COR-L47 (cell line): ENCODE data around the gene DENND6B.
"Not testable (repeated sequence)": the region's sequence is repeated elsewhere in the genome, so short reads cannot be mapped to it uniquely, and the experiment has no call there.

Source experiments
- DNase-seq: peaks from one replicate; lab custom pipeline; 2025; lab: John Stamatoyannopoulos, UW

Gene DENND6B

GRCh38 chr22:50338860-50339462 lies 12.1 kb upstream of the DENND6B start:
- no peak for DNase-seq

DNA sequence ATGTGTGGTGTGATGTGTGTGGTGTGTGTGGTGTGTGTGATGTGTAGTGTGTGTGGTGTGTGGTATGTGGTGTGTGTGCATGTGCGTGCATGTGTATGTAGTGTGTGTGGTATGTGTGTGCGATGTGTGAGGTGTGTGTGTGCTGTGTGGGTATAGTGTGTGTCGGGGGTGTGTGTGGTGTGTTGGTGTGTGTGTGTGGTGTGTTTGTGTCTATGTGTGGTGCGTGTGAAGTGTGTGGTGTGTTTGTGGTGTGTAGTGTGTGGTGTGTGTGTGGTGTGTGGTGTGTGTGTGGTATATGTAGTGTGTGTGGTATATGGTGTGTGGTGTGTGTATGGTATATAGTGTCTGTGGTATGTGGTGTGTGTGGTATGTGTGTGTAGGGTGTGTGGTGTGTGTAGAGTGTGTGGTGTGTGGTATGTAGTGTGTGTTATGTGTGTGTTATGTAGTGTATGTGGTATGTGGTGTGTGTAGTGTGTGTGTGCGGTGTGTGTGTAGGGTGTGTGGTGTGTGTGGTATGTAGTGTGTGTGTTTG lies 11.3 kb upstream of the DENND6B start:
- no peak for DNase-seq

DNA sequence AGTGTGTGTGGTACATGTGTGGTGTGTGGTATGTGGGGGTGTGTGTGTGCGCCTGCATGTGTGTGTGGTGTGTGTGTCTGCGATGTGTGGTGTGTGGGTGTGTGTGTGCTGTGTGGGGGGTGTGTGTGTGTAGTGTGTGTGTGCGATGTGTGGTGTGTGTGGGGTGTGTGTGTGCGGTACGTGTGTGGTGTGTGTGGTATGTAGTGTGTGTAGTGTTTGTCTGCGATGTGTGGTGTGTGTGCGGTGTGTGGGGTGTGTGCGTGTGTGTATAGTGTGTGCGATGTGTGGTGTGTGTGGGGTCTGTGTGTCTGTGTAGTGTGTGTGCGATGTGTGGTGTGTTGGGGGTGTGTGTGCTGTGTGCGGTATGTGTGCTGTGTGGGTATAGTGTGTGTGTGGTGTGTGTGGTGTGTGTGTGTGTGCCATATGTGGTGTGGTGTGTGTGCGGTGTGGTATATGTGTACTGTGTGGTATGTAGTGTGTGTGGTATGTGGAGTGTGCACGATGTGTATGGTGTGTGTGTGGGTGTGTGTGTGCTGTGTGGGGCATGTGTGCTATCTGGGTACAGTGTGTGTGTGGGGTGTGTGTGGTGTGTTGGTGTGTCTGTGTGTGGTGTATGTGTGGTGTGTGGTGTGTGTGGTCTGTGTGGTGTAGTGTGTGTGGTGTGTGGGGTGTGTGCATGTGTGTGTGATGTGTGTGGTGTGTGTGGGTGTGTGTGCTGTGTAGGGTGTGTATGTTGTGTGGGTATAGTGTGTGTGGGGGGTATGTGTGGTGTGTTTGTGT lies 10.6 kb upstream of the DENND6B start:
- DNase-seq = no peak

DNA sequence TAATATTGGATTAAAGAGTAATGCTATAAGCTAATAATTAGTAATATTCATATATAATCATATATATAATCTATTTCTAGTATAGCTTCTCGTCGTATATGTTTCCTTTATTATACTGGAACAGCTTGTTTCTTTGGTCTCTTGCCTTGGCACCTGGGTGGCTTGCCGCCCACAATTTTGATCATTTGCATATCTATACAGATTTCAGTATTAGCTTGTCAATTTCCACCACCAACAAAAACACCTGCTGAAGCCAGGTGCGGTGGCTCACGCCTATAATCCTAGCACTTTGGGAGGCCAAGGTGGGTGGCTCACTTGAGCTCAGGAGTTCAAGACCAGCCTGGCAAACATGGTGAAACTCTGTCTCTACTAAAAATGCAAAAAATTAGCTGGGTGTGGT lies 7.6 kb upstream of the DENND6B start:
- DNase-seq = not testable (repeated sequence)

GRCh38 chr22:50329236-50329635 lies 2.4 kb upstream of the DENND6B start:
- no peak for DNase-seq

DNA sequence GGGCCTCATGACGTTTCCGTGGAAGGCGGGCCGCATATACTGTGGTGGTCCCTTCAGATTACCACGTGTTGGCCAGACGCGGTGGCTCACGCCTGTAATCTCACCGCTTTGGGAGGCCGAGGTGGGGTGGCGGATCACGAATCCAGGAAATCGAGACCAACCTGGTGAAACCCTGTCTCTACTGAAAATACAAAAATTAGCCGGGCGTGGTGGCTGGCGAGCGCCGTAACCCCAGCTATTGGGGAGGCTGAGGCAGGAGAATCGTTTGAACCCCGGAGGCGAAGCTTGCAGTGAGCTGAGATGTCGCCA lies 853 bp upstream of the DENND6B start:
- no peak for DNase-seq

DNA sequence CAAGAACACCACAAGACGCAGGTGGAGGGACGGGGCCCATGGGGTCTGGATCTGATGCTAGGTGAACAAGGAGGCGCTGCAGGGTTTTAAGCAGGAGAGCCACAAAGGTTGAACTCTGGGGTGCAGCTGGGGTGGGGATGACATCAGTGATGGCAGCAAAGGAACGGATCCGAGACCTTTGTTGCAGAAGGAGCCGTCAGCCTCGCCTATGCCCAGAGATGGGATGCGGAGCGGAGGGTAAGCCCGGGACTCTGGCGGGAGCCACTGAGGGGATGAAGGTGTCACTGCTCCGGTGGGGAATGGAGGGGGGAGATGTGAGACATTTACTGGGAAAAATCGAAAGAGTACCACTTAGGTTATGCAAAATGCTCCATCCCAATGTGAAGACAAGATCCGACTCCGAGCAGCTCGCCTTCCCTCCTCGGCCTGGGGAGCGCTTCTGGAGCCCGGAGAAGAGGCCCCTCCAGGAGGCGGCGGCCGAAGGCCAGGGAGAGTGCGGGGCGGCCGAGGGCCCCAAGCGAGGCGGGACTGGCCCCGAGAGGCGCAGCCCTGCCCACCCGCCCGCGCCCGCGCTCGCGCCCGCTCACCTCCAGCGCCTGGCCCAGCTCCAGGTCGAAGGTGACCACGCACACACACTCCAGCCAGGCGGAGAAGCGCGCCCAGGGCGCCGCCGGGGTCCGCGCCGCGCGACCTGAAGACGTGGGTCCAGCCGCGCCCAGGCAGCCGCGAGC lies 422 bp downstream of the DENND6B start:
- no peak for DNase-seq

- DNase-seq = no peak
Observed at GRCh38 chr22:50325444-50326224, 1.2 kb downstream of the DENND6B start.

- DNase-seq = no peak
Observed at GRCh38 chr22:50323900-50324299, 2.9 kb downstream of the DENND6B start.

DNA sequence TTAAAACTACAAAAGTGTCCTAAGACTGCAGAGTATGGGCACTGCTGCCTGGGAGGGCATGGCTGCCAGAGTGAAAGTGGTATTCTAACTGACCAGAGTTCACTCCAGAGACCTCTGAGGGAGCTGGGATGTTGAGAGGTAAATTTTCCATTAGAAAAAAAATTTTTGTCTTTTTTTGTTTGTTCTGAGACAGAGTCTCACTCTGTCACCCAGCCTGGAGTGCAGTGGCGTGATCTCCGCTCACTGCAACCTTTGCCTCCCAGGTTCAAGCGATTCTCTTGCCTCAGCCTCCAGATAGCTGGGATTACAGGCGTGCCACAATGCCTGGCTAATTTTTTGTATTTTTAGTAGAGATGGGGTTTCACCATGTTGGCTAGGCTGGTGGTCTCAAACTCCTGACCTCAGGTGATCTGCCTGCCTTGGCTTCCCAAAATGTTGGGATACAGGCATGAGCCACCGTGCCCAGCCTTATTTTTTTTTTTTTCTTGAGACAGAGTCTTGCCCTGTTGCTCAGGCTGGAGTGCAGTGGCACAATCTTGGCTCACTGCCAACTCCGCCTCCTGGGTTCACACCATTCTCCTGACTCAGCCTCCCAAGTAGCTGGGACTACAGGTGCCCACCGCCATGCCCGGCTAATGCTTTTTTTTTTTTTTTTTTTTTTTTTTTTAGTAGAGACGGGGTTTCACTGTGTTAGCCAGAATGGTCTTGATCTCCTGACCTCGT lies 4.3 kb downstream of the DENND6B start:
- not testable (repeated sequence) for DNase-seq

GRCh38 chr22:50320671-50321325 lies 6.0 kb downstream of the DENND6B start:
- DNase-seq = no peak

DNA sequence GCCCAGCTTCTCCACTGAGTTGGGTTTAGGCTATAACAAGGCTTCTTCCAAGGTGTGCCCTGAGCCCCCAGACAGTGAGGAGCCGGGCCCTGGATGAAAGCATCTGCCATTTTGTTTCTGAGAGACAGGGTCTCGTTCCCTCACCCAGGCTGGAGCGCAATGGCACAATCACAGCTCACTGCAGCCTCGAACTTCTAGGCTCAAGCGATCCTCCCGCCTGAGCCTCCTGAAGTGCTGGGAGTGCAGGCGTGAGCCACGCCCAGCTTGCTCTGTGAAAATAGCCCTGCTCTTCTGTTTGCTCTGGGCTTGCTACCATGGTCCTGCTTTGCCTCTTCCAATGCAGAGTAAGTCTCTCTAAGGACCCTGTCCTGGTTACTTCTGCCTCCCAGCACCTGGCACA lies 6.7 kb downstream of the DENND6B start:
- DNase-seq = no peak

DNA sequence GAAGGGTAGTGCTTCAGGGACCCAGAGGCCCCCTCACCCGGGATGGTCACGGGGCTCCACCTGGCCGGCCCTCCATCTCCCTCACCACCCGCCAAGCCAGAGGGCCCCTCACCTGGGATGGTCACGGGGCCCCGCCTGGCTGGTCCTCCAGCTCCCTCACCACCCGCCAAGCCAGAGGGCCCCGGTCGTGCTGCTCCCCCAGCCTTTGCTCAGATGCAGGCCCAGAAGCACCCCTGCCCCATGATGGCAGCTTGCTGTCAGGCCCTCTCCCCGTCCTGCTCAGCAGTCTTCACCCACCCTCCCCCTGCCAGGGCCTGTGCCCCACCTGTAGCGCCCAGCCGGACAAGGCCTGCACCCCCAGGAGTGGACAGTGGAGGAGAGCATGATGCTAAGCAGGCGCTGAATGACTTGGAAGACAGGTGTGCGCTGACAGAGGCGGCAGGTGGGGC lies 7.3 kb downstream of the DENND6B start:
- DNase-seq = no peak

DNA sequence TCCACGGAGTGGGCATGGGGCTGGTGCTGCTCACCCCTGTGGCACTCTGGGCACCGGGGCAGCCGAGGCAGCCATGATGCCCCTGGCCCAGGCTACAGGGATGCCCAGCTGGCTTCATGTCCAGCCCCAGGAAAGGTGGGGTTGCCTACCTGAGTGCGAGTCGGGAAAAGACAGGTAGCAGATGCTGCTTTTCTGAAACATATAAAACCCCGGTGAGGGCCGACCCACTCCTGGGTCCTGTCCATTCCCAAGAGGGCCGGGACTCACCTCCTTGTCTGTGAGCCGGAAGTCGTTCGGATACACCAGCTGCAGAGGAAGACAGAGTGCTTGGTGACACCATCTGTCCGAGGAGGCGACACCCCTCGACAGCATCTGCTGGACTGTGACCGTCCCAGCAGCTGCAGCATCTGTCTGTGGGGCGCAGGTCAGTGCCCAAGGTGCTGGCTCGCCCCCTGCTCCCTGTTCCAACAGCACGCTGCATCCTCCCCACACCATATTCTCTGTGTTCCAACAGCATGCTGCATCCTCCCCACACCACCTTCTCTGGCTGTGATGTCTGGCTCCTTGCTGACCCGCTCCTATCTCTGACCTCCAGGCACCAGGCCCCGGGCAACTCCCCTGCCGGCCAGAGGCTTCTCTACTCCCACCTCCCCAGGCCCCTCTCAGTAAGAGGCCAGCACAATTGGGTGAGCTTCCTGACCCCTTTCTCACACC lies 8.0 kb downstream of the DENND6B start:
- DNase-seq = no peak

- DNase-seq = no peak
Observed at GRCh38 chr22:50318356-50318697, 8.5 kb downstream of the DENND6B start.

GRCh38 chr22:50317674-50318073 lies 9.1 kb downstream of the DENND6B start:
- no peak for DNase-seq

DNA sequence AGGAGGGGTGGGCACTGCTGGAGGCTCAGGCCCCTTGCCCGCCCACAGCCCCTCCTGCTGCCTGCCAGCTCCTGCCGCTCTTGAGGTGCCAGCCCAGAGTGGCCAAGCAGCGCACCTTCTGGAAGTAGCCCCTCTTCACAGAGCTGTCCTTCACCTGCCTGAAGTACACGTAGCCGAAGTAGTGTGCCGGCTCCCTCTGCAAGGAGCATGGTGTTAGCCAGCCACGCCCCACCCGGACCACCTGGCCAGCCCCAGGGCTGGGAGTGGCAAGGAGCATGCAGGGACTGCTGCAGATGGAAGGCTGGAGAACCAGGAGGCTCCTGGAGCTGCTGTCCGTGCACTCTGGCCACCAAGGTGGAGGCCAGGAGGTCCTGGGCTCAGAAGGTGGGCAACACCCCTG lies 9.6 kb downstream of the DENND6B start:
- DNase-seq = peak; percentile 20

GRCh38 chr22:50316114-50317065 lies 10.4 kb downstream of the DENND6B start:
- no peak for DNase-seq
